Measurements from ENCODE around the gene PSAPL1. TPM values are rescaled to one million over a fixed set of nuclear protein-coding genes. Genes with fewer than 3 reads are reported as not detected.

Gene PSAPL1, protein sequence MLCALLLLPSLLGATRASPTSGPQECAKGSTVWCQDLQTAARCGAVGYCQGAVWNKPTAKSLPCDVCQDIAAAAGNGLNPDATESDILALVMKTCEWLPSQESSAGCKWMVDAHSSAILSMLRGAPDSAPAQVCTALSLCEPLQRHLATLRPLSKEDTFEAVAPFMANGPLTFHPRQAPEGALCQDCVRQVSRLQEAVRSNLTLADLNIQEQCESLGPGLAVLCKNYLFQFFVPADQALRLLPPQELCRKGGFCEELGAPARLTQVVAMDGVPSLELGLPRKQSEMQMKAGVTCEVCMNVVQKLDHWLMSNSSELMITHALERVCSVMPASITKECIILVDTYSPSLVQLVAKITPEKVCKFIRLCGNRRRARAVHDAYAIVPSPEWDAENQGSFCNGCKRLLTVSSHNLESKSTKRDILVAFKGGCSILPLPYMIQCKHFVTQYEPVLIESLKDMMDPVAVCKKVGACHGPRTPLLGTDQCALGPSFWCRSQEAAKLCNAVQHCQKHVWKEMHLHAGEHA
- total RNA-seq (not detected), polyA plus RNA-seq (not detected), total RNA-seq (0 reads per million in 6 experiments)

DNA sequence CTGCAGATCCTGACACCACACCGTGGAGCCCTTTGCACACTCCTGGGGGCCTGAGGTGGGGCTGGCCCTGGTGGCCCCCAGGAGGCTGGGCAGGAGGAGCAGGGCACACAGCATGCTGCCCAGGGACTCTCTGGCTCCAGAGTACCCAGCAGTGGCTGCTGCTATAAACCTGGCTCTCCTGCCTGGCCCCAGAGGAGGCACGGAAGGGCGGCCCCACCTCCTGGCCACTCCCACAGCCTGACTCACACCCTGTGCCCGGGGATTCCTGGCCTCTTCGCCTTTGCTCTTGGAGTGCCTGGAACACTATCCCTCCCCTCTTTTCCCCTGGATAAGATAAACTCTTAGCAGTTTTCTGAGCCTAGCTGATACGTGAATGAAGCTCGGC is at the start of gene PSAPL1:
Gene PSAPL1 (minus strand): TSS at position 165 of the 385 bp plus-strand sequence. CDS start 51 bp downstream, at position 114.
- Mint-ChIP-seq H3K4me1 (peaks cover 0 to 5% (median 0%) of the 10 kb centered on the region in 4 donors), H3K27ac (peak within 1 kb of the TSS in 1 of 10 donors; percentile 1), H3K4me3 (no peak within 1 kb of the TSS), H3K27me3 (peaks cover 0 to 4% (median 3%) of the 10 kb centered on the region in 5 donors), H3K36me3 (no peaks in the 10 kb centered on the region), H3K9me3 (no peaks in the 10 kb centered on the region)
- DNase-seq (no peak), ATAC-seq (no peak)
- POLR2A ChIA-PET, result no interaction called here

DNA sequence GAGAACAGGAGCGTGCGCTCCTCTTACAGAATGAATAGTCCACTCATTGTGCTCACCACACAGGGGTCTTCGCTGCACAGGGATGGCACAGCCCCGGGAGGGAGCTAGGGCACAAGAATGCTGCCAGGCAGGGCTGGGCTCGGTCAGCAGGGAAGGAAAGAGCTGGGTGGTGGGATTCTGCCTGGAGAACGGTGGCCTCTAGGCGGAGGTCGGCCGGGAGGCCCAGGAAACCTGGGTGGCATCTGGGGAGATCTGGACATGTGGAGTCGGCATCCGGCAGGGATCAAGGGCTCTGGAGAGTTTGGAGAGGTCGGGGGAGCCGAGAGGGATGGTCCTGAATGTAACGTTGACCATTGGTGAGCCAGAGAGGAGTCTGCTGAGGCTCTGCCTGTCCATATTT is 46.5 kb upstream of the PSAPL1 start:
- H3K4me1 Mint-ChIP-seq, result no peaks in the 10 kb centered on the region
- H3K9me3 Mint-ChIP-seq, result peaks cover 0 to 2% (median 0%) of the 10 kb centered on the region in 9 donors
- POLR2A ChIA-PET, result no interaction called here

DNA sequence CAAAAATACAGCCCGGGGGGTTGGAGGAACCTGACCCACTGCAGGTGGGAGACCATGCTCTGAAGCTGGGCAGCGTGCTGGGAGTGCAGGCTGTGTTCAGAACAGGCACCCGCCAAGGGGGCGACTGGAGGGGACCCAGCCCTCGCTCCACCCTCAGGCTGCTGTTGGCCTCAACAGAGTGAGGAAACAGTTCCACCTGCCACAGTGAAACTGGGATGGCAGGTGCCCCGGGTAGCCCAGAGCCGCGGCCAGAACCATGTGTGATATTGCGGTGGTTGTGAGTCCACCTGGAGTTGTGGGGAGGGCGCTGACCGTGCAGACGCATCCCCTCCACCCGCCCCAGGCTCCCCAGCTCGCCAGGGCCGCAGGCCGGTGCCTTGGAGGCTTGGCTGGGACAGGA is 45.7 kb upstream of the PSAPL1 start:
- Mint-ChIP-seq H3K27ac (no peak overlapping the region), H3K4me1 (no peaks in the 10 kb centered on the region), H3K9me3 (peaks cover 0 to 2% (median 0%) of the 10 kb centered on the region in 9 donors), H3K36me3 (no peaks in the 10 kb centered on the region), H3K4me3 (no peak overlapping the region), H3K27me3 (peaks cover 0 to 9% (median 0%) of the 10 kb centered on the region in 5 donors)
- no peak for ATAC-seq
- no peak for DNase-seq
- POLR2A ChIA-PET, result no interaction called here

More for the DNA sequence above, 46.5 kb upstream of the PSAPL1 start:
- no peak for ATAC-seq
- no peaks in the 10 kb centered on the region for H3K36me3 Mint-ChIP-seq
- no peak overlapping the region for H3K27ac Mint-ChIP-seq
- peaks cover 0 to 15% (median 0%) of the 10 kb centered on the region in 5 donors for H3K27me3 Mint-ChIP-seq
- no peak for DNase-seq
- H3K4me3 Mint-ChIP-seq, result no peak overlapping the region

DNA sequence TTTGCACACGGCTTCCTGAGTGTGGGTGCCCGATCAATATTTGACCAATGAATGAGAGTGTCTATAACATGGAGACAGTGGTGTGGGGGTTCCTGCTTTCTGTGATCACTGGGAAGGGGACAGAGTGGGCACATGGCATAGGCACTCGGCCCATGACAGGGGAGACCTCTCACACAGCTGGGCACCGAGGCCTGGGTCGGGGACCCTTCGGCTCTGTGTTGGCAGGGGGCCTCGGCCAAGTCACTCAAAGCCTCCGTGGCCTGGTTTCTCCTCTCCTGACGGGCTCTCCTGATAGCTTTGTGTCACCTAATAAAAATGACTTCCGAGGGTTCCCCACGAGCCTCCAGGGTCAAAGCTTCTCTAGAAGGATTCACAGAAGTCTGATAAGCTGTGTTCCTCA is 43.9 kb upstream of the PSAPL1 start:
- Mint-ChIP-seq H3K36me3 (no peaks in the 10 kb centered on the region), H3K9me3 (no peaks in the 10 kb centered on the region), H3K4me1 (no peaks in the 10 kb centered on the region), H3K27me3 (peaks cover 0 to 7% (median 0%) of the 10 kb centered on the region in 5 donors), H3K27ac (no peak overlapping the region), H3K4me3 (no peak overlapping the region)
- DNase-seq (no peak), ATAC-seq (no peak)
- POLR2A ChIA-PET, result no interaction called here

DNA sequence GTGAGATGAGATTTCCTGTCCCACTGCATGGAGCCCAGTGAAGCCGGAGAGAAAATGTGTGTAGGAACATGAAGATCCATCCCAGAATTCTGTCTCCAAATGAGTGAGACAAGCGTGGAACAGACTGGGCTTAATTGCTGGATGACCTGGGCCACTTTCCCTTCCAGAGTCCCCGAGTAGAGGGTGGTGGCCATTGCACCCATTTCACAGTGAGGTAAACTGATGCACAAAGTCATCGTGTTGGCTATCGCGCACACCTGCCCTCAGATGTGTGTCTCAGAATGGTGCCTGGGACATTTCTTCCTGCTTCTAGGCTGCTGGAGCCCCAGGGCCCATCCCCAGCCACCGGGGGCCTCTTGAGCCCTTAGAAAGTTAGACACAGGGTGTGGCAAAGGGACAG is 43.0 kb upstream of the PSAPL1 start:
- H3K27ac Mint-ChIP-seq, result no peak overlapping the region
- DNase-seq (no peak), ATAC-seq (no peak)
- H3K27me3 Mint-ChIP-seq, result peaks cover 0 to 13% (median 6%) of the 10 kb centered on the region in 5 donors
- H3K4me1 Mint-ChIP-seq, result no peaks in the 10 kb centered on the region
- H3K4me3 Mint-ChIP-seq, result no peak overlapping the region
- POLR2A ChIA-PET, result no interaction called here
- no peaks in the 10 kb centered on the region for H3K9me3 Mint-ChIP-seq
- no peaks in the 10 kb centered on the region for H3K36me3 Mint-ChIP-seq

DNA sequence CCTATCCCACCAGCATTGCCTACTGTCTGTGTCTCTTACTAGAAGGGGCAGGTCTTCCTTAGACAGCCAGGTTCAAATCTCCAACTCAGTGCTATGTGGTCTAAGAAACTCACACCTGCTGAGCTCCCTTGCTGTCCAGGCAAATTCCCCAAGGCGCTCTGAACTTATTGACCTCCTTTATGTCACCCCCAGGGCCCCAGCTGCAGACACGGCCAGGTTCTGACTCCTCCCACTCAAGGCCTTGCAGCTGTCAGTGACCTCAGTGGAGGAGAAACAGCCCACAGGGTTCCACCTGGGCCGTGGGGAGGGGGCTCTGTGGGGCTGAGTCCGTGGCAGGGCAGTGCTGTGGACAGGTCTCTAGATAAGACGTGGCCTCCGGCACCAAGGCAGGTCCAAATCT is 42.1 kb upstream of the PSAPL1 start:
- Mint-ChIP-seq H3K4me3 (no peak overlapping the region), H3K27ac (no peak overlapping the region), H3K9me3 (no peaks in the 10 kb centered on the region), H3K27me3 (peaks cover 2 to 19% (median 13%) of the 10 kb centered on the region in 5 donors), H3K4me1 (peaks cover 0 to 4% (median 0%) of the 10 kb centered on the region in 4 donors), H3K36me3 (no peaks in the 10 kb centered on the region)
- POLR2A ChIA-PET, result no interaction called here
- DNase-seq (no peak), ATAC-seq (no peak)

DNA sequence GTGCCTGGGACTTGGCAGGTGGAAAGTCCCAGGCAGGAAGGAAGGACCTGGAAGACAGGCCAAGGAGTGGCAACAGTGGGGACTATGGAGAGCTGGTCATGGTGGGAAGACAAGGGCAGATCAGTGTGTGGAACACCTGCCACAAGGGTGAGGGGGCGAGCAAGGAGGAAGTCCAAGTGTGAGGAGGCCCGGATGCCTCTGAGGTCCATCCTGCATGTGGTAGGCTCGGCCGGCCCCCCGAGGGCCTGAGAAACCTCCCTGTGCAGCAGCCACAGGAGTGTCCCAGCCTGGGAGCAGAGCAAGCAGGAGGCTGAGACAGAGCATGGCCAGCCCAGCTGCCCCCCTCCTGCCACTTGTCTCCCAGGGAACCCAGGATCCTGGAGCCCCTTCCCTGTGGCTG is 40.5 kb upstream of the PSAPL1 start:
- POLR2A ChIA-PET, result no interaction called here
- H3K27ac Mint-ChIP-seq, result no peak overlapping the region

DNA sequence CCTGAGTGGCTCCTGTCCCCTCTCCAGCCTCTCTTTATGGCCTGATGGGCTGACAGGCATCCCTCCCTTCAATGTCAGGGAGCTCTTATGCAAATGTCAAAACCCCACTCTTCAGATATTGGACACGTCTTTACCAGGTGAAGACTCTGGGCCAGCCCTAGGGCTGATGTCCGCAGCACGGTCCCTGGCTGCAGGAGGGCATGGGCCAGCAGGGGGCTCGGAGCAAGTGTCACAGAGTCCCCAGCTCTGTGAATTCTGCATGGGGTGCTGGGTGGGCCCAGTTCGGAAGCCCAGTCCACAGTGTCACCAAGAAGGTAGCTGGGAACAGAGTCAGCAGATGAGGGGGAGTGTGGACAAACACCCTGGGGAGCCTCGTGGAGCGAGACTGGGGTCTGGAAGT is 39.6 kb upstream of the PSAPL1 start:
- Mint-ChIP-seq H3K9me3 (no peaks in the 10 kb centered on the region), H3K4me3 (no peak overlapping the region), H3K27me3 (peaks cover 2 to 35% (median 16%) of the 10 kb centered on the region in 5 donors), H3K27ac (no peak overlapping the region), H3K36me3 (no peaks in the 10 kb centered on the region), H3K4me1 (peaks cover 0 to 4% (median 0%) of the 10 kb centered on the region in 4 donors)
- DNase-seq, result no peak
- no peak for ATAC-seq
- POLR2A ChIA-PET, result no interaction called here

More for the DNA sequence above, 40.5 kb upstream of the PSAPL1 start:
- no peak for DNase-seq
- Mint-ChIP-seq H3K36me3 (no peaks in the 10 kb centered on the region), H3K4me1 (peaks cover 0 to 4% (median 0%) of the 10 kb centered on the region in 4 donors), H3K4me3 (no peak overlapping the region), H3K27me3 (peaks cover 2 to 32% (median 16%) of the 10 kb centered on the region in 5 donors), H3K9me3 (no peaks in the 10 kb centered on the region)
- no peak for ATAC-seq

DNA sequence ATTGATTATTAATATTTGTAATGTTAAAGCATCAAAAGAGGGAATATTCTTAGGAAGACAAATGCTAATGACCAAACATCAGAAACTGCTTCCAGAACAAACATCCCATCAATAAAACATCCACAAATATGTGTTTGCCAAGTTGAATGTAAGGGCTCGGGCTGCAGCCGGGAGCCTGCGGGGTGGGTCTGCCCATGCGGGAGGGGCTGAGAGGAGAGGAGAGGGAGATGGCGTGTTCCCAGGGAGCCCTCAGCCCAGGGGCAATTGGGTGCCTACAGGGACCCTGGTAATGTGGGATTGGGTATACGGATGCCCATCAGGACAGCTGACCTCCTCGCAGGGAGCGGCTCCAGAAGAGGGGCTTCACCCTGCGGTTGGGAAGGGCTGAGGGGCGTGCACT is 38.4 kb upstream of the PSAPL1 start:
- POLR2A ChIA-PET, result no interaction called here
- Mint-ChIP-seq H3K4me1 (peaks cover 0 to 4% (median 0%) of the 10 kb centered on the region in 4 donors), H3K27ac (no peak overlapping the region), H3K4me3 (no peak overlapping the region), H3K27me3 (peaks cover 2 to 35% (median 16%) of the 10 kb centered on the region in 5 donors), H3K36me3 (no peaks in the 10 kb centered on the region), H3K9me3 (peaks cover 0 to 2% (median 0%) of the 10 kb centered on the region in 9 donors)
- ATAC-seq (no peak), DNase-seq (no peak)

DNA sequence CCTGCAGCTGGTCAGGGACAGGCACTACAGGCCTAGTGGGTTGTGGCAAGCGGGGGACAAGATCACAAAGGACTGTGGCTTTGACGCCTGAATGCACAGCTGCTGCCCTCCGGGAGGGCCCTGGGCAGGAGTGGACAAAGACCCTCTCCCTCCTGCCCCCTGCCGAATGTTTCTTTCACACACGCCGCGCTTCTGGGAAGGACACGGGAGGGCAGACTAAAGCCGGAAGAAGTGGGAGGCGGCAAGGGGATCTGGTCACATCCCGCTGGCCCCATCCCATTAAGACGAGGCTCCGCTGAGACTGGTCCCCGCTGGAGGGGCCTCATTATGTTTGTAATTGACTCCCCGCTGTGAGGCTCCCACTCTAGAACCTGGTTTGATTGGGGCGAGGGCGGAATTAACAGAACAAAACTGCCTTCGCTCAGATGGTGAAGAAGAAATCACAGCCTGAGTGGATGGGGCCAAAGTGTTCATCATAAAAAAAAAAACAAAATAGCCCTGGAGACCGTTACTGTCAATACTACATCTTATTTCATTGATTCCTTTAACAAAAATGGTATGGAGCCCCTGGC is 37.8 kb upstream of the PSAPL1 start:
- DNase-seq (no peak), ATAC-seq (no peak)
- Mint-ChIP-seq H3K27ac (no peak overlapping the region), H3K27me3 (peaks cover 2 to 35% (median 16%) of the 10 kb centered on the region in 5 donors), H3K4me1 (peaks cover 0 to 4% (median 0%) of the 10 kb centered on the region in 4 donors), H3K9me3 (peaks cover 0 to 3% (median 0%) of the 10 kb centered on the region in 9 donors), H3K4me3 (no peak overlapping the region), H3K36me3 (no peaks in the 10 kb centered on the region)
- POLR2A ChIA-PET, result no interaction called here

DNA sequence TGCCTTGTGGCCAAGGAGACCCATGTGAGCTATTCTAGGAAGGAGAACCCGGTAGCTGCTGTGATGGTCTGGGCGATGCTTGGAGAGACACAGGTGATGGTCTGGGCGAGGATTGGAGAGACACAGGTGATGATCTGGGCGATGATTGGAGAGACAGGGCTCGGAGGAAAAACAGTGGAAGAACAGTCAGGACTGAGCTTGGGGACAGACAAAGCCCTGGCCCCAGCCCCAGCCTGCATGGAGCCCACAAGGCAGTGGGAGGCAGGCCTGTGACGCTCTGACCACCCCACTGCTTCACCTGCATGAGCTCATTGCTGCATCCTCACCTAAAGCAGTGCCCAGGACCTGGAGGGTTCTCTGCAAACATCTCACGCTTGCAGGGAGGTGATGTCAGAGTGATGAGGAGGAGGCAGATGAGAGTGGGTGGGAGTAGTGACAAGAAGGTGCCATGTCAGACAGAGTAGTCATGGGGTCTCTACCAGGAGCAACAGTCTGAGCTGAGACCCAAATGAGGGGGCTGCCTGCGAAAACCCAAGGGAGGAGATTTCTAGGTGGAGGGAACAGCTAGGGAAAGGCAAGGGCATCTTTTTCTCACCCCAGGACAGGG is 35.9 kb upstream of the PSAPL1 start:
- no peak overlapping the region for H3K27ac Mint-ChIP-seq
- H3K4me1 Mint-ChIP-seq, result peaks cover 0 to 4% (median 0%) of the 10 kb centered on the region in 4 donors
- no peak for ATAC-seq
- peaks cover 2 to 35% (median 16%) of the 10 kb centered on the region in 5 donors for H3K27me3 Mint-ChIP-seq
- no peaks in the 10 kb centered on the region for H3K36me3 Mint-ChIP-seq
- no peak overlapping the region for H3K4me3 Mint-ChIP-seq
- peaks cover 0 to 6% (median 0%) of the 10 kb centered on the region in 9 donors for H3K9me3 Mint-ChIP-seq
- POLR2A ChIA-PET, result no interaction called here
- no peak for DNase-seq

DNA sequence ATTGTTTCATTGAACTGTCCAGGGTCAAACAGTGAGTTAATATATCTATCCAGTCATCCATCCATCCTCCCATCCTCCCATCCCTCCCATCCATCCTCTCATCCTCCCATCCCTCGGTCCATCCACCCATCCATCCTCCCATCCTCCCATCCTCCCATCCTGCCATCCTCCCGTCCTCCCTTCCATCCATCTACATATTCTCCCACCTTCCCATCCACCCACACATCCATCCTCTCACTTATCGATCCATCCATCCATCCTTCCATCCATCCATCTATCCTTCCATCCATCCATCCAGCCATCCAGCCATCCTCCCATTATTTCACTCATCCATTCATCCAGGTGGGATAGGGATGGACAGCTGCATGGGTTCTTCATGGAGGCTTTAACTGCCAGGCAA is 35.4 kb upstream of the PSAPL1 start:
- no peak for DNase-seq
- peaks cover 0 to 8% (median 0%) of the 10 kb centered on the region in 9 donors for H3K9me3 Mint-ChIP-seq
- H3K4me3 Mint-ChIP-seq, result no peak overlapping the region
- no peak overlapping the region for H3K27ac Mint-ChIP-seq
- POLR2A ChIA-PET, result no interaction called here
- ATAC-seq, result no peak
- H3K27me3 Mint-ChIP-seq, result peaks cover 2 to 35% (median 16%) of the 10 kb centered on the region in 5 donors
- H3K36me3 Mint-ChIP-seq, result no peaks in the 10 kb centered on the region
- peaks cover 0 to 4% (median 0%) of the 10 kb centered on the region in 4 donors for H3K4me1 Mint-ChIP-seq

DNA sequence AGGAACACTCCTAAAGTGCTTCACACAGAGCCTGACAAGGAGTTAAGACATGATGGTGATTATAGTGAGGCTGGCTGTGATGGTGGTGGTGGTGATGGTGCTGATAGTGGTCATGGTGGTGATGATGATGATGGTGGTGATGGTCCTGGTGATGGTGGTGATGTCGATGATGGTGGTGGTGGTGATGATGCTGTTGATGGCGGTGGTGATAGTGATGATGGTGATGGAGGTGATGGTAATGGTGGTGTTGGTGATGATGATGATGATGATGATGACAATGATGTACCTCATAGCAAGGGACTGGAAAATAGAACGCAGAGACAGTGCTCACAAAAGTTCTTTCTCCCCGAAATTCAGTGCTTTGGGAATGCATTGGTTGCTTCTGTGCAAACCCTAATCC is 34.3 kb upstream of the PSAPL1 start:
- Mint-ChIP-seq H3K9me3 (peaks cover 0 to 8% (median 1%) of the 10 kb centered on the region in 9 donors), H3K4me3 (no peak overlapping the region), H3K36me3 (no peaks in the 10 kb centered on the region), H3K27ac (no peak overlapping the region), H3K4me1 (peaks cover 0 to 4% (median 0%) of the 10 kb centered on the region in 4 donors), H3K27me3 (peaks cover 2 to 35% (median 16%) of the 10 kb centered on the region in 5 donors)
- no peak for ATAC-seq
- no peak for DNase-seq
- POLR2A ChIA-PET, result no interaction called here

Measured in naive thymus-derived CD8-positive, alpha-beta T cell (primary cell).